HepG2 (cell line): ENCODE results near the gene STAG3. TPM values are rescaled to one million over a fixed set of nuclear protein-coding genes. Genes with fewer than 3 reads are reported as not detected.

Experiments
- ATF7 ChIP-seq, 2 experiments: fragments of 450-650 bp in 1 of 2; sonication (generic) in 1 of 2; formaldehyde crosslinking in 1 of 2; IDR thresholded peaks; 2 replicates each; pipeline versions ENCODE4 v1.4.0 to v1.6.1; 2016 to 2020; ENCODE audit warnings: antibody characterized with exemption in 1 of 2, mild to moderate bottlenecking in 1 of 2, missing genetic modification reagents in 1 of 2
- DR1 ChIP-seq: sonication (generic); formaldehyde crosslinking; IDR thresholded peaks from 2 replicates; pipeline ENCODE4 v1.8.0; 2021; ENCODE audit warnings: mild to moderate bottlenecking, missing genetic modification reagents, inconsistent platforms
- KLF16 ChIP-seq, 2 experiments: sonication (generic) in 1 of 2; formaldehyde crosslinking in 1 of 2; IDR thresholded peaks; 2 replicates each; pipeline versions ENCODE4 v1.6.1 to v1.8.0; 2016 to 2023; ENCODE audit warnings: missing genetic modification reagents in 2 of 2, missing compliant biosample characterization in 1 of 2
- MAFF ChIP-seq: IDR thresholded peaks from 2 replicates; pipeline ENCODE4 v1.6.1; 2011; ENCODE audit warnings: low read depth, low read length, improper control_type of control experiment
- SKI ChIP-seq: fragments of 450-650 bp; IDR thresholded peaks from one replicate; pipeline ENCODE4 v1.6.1; 2018; ENCODE audit warnings: mild to moderate bottlenecking; ENCODE audit not compliant: partially characterized antibody
- SMARCC2 ChIP-seq: fragments of 450-650 bp; IDR thresholded peaks from 2 replicates; pipeline ENCODE4 v1.6.1; 2017; ENCODE audit warnings: antibody characterized with exemption, mild to moderate bottlenecking
- SNAI1 ChIP-seq: sonication (generic); formaldehyde crosslinking; IDR thresholded peaks from 2 replicates; pipeline ENCODE4 v1.5.0; 2020; ENCODE audit warnings: mild to moderate bottlenecking, missing genetic modification reagents, borderline replicate concordance
- STAT5B ChIP-seq: sonication (generic); formaldehyde crosslinking; IDR thresholded peaks from 2 replicates; pipeline ENCODE4 v1.4.0; 2020; ENCODE audit warnings: missing genetic modification reagents
- U2AF1 ChIP-seq: fragments of 200-400 bp; formaldehyde crosslinking; optimal IDR thresholded peaks from 2 replicates; pipeline ENCODE3; 2017; ENCODE audit warnings: mild to moderate bottlenecking, low read depth, low read length
- ZBTB42 ChIP-seq: sonication (generic); formaldehyde crosslinking; IDR thresholded peaks from 2 replicates; pipeline ENCODE4 v1.5.0; 2020; ENCODE audit warnings: mild to moderate bottlenecking, missing genetic modification reagents
- ZFP1 ChIP-seq: IDR thresholded peaks from 2 replicates; pipeline ENCODE4 v1.6.1; 2016
- ZNF451 ChIP-seq: sonication (generic); formaldehyde crosslinking; IDR thresholded peaks from 2 replicates; pipeline ENCODE4 v1.5.0; 2020; ENCODE audit warnings: mild to moderate bottlenecking, missing genetic modification reagents
- ZNF550 ChIP-seq: sonication (generic); formaldehyde crosslinking; IDR thresholded peaks from 2 replicates; pipeline ENCODE4 v1.4.0; 2020; ENCODE audit warnings: mild to moderate bottlenecking, missing genetic modification reagents, borderline replicate concordance
- polyA plus RNA-seq, 8 experiments: library from polyadenylated mRNA; depleted of rRNA in 3 of 8; stranded (reverse) in 7 of 8; unstranded in 1 of 8; fragments of >200 nt; fragmentation: Illumina TruSeq in 4 of 8; extraction: Trizol in 4 of 8; gene quantifications; 2 replicates each; pipeline versions ENCODE4 v1.2.1 to v1.2.3, GENCODE V29; 2011 to 2016; ENCODE audit warnings: low read depth in 4 of 8, missing spikeins in 1 of 8, mixed read lengths in 1 of 8; ENCODE audit not compliant: insufficient read depth in 1 of 8
- total RNA-seq, 5 experiments: library from RNA; depleted of rRNA; stranded (reverse); fragments of >200 nt; fragmentation: Illumina TruSeq; extraction: Trizol; gene quantifications; 2 replicates each; pipeline ENCODE4 v1.2.3, GENCODE V29; 2016; ENCODE audit warnings: low read depth in 1 of 5
- TF ChIP-seq, protein P1 (sequence below): sonication (generic); formaldehyde crosslinking; conservative IDR thresholded peaks from 2 replicates; pipeline ENCODE4 v1.4.0; 2020; ENCODE audit warnings: mild to moderate bottlenecking, missing genetic modification reagents, moderate library complexity
- TF ChIP-seq, protein P2 (sequence below): sonication (generic); formaldehyde crosslinking; IDR thresholded peaks from 2 replicates; pipeline ENCODE4 v1.8.0; 2022; ENCODE audit warnings: low read depth, missing genetic modification reagents
- TF ChIP-seq, protein P3 (sequence below): sonication (generic); formaldehyde crosslinking; IDR thresholded peaks from 2 replicates; pipeline ENCODE4 v1.5.0; 2020; ENCODE audit warnings: mild to moderate bottlenecking, missing genetic modification reagents
- TF ChIP-seq, protein P4 (sequence below): sonication (generic); formaldehyde crosslinking; IDR thresholded peaks from 2 replicates; pipeline ENCODE4 v1.5.0; 2020; ENCODE audit warnings: mild to moderate bottlenecking, missing genetic modification reagents

Gene STAG3
- total and polyA plus RNA-seq, 2 of the 13 experiments (the other 11 are each of a cell fraction or from before 2014, with no cell fraction given), result 0.09 to 0.33 TPM

DNA sequence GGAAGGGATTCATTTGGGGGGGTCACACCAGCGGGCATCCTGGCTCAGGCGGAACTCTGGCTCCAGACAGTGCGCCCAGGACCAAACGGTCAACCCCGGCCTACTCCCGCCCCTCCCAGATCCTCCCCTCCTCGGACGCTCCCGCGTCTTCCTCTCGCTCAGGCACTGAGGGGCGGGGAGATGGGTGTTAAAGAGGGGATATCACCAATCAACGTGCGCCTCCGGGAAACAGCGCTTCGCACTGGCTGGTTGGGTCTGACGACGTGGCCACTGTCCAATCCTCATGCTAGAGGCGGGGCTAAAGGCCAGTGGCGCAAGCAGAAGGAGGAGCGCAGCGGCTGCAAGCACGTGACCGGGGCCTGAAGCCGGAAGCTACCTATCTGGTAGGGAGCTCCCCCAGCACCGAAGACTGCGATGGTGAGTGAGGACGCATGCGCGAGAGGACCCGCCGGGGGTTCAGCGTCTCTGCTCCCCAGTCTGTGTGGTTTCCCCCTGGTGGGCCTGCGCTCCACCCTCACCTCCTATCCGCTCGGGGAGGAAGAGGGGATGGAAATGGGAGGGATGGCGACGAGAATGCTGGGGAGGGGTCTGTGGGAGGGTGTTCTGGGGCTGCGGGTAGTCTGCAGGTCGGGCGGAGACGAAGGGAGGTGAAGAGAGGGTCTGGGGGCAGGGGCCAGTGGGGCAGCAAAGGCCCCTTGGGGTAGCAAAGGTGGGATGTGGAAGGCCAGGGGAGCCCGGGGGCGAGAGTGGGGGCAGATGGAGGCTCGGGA, 29.0 kb upstream of the STAG3 start, which contains the start of gene LAMTOR4 (continued):
- TF ChIP-seq, protein P1, sequence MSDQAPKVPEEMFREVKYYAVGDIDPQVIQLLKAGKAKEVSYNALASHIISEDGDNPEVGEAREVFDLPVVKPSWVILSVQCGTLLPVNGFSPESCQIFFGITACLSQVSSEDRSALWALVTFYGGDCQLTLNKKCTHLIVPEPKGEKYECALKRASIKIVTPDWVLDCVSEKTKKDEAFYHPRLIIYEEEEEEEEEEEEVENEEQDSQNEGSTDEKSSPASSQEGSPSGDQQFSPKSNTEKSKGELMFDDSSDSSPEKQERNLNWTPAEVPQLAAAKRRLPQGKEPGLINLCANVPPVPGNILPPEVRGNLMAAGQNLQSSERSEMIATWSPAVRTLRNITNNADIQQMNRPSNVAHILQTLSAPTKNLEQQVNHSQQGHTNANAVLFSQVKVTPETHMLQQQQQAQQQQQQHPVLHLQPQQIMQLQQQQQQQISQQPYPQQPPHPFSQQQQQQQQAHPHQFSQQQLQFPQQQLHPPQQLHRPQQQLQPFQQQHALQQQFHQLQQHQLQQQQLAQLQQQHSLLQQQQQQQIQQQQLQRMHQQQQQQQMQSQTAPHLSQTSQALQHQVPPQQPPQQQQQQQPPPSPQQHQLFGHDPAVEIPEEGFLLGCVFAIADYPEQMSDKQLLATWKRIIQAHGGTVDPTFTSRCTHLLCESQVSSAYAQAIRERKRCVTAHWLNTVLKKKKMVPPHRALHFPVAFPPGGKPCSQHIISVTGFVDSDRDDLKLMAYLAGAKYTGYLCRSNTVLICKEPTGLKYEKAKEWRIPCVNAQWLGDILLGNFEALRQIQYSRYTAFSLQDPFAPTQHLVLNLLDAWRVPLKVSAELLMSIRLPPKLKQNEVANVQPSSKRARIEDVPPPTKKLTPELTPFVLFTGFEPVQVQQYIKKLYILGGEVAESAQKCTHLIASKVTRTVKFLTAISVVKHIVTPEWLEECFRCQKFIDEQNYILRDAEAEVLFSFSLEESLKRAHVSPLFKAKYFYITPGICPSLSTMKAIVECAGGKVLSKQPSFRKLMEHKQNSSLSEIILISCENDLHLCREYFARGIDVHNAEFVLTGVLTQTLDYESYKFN, result peak; percentile 47
- TF ChIP-seq SMARCC2 (no peak), U2AF1 (no peak), SNAI1 (CRISPR knock-in tag) (no peak), ATF7 (IDR thresholded peaks at IDR 0.05) (no peak), ATF7 (CRISPR knock-in tag; IDR thresholded peaks at IDR 0.05) (no peak), DR1 (CRISPR knock-in tag) (peak; percentile 80; the same call in 1 of the 2 replicates), ZBTB42 (CRISPR knock-in tag) (no peak; the same call in 1 of the 2 replicates), KLF16 (CRISPR knock-in tag; IDR thresholded peaks at IDR 0.05) (peak in 1 of 2 experiments; percentile 51; a peak in 1 of 4 replicates), ZNF451 (CRISPR knock-in tag) (no peak), ZFP1 (0 out of 2 replicates have a peak, but pooled peaks have one; percentile 40), ZNF550 (peak; percentile 86; the same call in 1 of the 2 replicates), MAFF (no peak), STAT5B (CRISPR knock-in tag) (0 out of 2 replicates have a peak, but pooled peaks have one; percentile 78), SKI (peak; percentile 7)
- TF ChIP-seq, protein P2, sequence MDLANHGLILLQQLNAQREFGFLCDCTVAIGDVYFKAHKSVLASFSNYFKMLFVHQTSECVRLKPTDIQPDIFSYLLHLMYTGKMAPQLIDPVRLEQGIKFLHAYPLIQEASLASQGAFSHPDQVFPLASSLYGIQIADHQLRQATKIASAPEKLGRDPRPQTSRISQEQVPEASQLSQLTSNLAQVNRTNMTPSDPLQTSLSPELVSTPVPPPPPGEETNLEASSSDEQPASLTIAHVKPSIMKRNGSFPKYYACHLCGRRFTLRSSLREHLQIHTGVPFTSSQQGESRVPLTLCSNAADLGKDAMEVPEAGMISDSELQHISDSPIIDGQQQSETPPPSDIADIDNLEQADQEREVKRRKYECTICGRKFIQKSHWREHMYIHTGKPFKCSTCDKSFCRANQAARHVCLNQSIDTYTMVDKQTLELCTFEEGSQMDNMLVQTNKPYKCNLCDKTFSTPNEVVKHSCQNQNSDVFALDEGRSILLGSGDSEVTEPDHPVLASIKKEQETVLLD (CRISPR knock-in tag), result peak; percentile 61
- TF ChIP-seq, protein P3, sequence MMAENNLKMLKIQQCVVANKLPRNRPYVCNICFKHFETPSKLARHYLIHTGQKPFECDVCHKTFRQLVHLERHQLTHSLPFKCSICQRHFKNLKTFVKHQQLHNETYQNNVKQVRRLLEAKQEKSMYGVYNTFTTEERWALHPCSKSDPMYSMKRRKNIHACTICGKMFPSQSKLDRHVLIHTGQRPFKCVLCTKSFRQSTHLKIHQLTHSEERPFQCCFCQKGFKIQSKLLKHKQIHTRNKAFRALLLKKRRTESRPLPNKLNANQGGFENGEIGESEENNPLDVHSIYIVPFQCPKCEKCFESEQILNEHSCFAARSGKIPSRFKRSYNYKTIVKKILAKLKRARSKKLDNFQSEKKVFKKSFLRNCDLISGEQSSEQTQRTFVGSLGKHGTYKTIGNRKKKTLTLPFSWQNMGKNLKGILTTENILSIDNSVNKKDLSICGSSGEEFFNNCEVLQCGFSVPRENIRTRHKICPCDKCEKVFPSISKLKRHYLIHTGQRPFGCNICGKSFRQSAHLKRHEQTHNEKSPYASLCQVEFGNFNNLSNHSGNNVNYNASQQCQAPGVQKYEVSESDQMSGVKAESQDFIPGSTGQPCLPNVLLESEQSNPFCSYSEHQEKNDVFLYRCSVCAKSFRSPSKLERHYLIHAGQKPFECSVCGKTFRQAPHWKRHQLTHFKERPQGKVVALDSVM (CRISPR knock-in tag), result peak; percentile 32; the same call in 1 of the 2 replicates
- TF ChIP-seq, protein P4, sequence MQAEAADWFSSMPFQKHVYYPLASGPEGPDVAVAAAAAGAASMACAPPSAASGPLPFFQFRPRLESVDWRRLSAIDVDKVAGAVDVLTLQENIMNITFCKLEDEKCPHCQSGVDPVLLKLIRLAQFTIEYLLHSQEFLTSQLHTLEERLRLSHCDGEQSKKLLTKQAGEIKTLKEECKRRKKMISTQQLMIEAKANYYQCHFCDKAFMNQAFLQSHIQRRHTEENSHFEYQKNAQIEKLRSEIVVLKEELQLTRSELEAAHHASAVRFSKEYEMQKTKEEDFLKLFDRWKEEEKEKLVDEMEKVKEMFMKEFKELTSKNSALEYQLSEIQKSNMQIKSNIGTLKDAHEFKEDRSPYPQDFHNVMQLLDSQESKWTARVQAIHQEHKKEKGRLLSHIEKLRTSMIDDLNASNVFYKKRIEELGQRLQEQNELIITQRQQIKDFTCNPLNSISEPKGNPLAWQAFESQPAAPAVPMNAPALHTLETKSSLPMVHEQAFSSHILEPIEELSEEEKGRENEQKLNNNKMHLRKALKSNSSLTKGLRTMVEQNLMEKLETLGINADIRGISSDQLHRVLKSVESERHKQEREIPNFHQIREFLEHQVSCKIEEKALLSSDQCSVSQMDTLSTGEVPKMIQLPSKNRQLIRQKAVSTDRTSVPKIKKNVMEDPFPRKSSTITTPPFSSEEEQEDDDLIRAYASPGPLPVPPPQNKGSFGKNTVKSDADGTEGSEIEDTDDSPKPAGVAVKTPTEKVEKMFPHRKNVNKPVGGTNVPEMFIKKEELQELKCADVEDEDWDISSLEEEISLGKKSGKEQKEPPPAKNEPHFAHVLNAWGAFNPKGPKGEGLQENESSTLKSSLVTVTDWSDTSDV (CRISPR knock-in tag), result no peak
